IMR-90 (cell line): ENCODE measurements around the gene TMEM114. TPM values are rescaled to one million over a fixed set of nuclear protein-coding genes. Genes with fewer than 3 reads are reported as not detected.

Experiments
- ATAC-seq: fragments of 200-7000 bp; cut with Tn5 transposase; 2 replicates; pipeline ENCODE4 v1.9.1; 2020; ENCODE audit warnings: low read depth, mild to moderate bottlenecking, moderate library complexity
- BruUV-seq: library from RNA; stranded (reverse); fragments of 400-500 nt; replicated peaks from 2 replicates; lab custom pipeline; 2021; lab: Mats Ljungman, UMichigan
- CTCF ChIA-PET: fragments of 300-600 bp; formaldehyde crosslinking; extraction: SDS; loops from one replicate; lab custom pipeline; 2021; ENCODE audit warnings: antibody characterized with exemption; lab: Yijun Ruan, JAX
- POLR2A ChIA-PET: fragments of 300-600 bp; sonication (Branson Sonifier 250); formaldehyde crosslinking; loops from one replicate; lab custom pipeline; 2022; ENCODE audit warnings: antibody characterized with exemption; ENCODE audit not compliant: unreplicated experiment; lab: Charles Lee
- DNase-seq: peaks from one replicate; pipeline ENCODE4 v3.0.0; 2013
- H2AFZ ChIP-seq: replicated peaks from 2 replicates; pipeline ENCODE3; 2013; ENCODE audit warnings: low read length, mild to moderate bottlenecking; ENCODE audit not compliant: poor library complexity
- H2AK5ac ChIP-seq: 2 replicates; pipeline ENCODE4 v1.6.1; 2013; ENCODE audit warnings: low read depth, low read length, inconsistent platforms
- H2AK9ac ChIP-seq: replicated peaks from 2 replicates; pipeline ENCODE3; 2013; ENCODE audit warnings: mild to moderate bottlenecking, low read depth, low read length, moderate library complexity; ENCODE audit not compliant: poor library complexity
- H2BK120ac ChIP-seq: 2 replicates; pipeline ENCODE4 v1.6.1; 2013; ENCODE audit warnings: low read depth, low read length, inconsistent platforms
- H2BK15ac ChIP-seq: 3 replicates; pipeline ENCODE4 v1.6.1; 2013; ENCODE audit warnings: low read depth, low read length, inconsistent platforms
- H2BK20ac ChIP-seq: 2 replicates; pipeline ENCODE4 v1.6.1; 2013; ENCODE audit warnings: low read depth, mild to moderate bottlenecking, inconsistent platforms, low read length, moderate library complexity
- H2BK5ac ChIP-seq: 2 replicates; pipeline ENCODE4 v1.6.1; 2013; ENCODE audit warnings: mild to moderate bottlenecking, low read depth, low read length, inconsistent platforms; ENCODE audit not compliant: poor library complexity, severe bottlenecking
- H3K14ac ChIP-seq: replicated peaks from 2 replicates; pipeline ENCODE4 v1.6.1; 2013; ENCODE audit warnings: low read depth, low read length, inconsistent platforms
- H3K18ac ChIP-seq: 2 replicates; pipeline ENCODE4 v1.6.1; 2013; ENCODE audit warnings: low read depth, low read length, control low read depth
- H3K23ac ChIP-seq: 2 replicates; pipeline ENCODE4 v1.6.1; 2013; ENCODE audit warnings: low read depth, low read length, inconsistent platforms
- H3K27ac ChIP-seq: 2 replicates; pipeline ENCODE4 v1.5.1; 2013; ENCODE audit warnings: mild to moderate bottlenecking, control low read depth, low read length; ENCODE audit not compliant: insufficient read depth
- H3K27me3 ChIP-seq: 2 replicates; pipeline ENCODE4 v1.6.1; 2013; ENCODE audit warnings: low read length; ENCODE audit not compliant: control insufficient read depth, insufficient read depth
- H3K36me3 ChIP-seq: 2 replicates; pipeline ENCODE4 v1.6.1; 2013; ENCODE audit warnings: low read length, mixed read lengths; ENCODE audit not compliant: control insufficient read depth, insufficient read depth
- H3K4ac ChIP-seq: 2 replicates; pipeline ENCODE4 v1.6.1; 2013; ENCODE audit warnings: low read depth, low read length, inconsistent platforms
- H3K4me1 ChIP-seq: 2 replicates; pipeline ENCODE4 v1.6.1; 2013; ENCODE audit warnings: low read length, mixed read lengths; ENCODE audit not compliant: control insufficient read depth, insufficient read depth
- H3K4me2 ChIP-seq: 2 replicates; pipeline ENCODE4 v1.6.1; 2013; ENCODE audit warnings: low read depth, mild to moderate bottlenecking, control low read depth, low read length, moderate library complexity
- H3K4me3 ChIP-seq: 2 replicates; pipeline ENCODE4 v1.5.1; 2013; ENCODE audit warnings: low read depth, mild to moderate bottlenecking, control low read depth, low read length, moderate library complexity; ENCODE audit not compliant: insufficient read depth
- H3K56ac ChIP-seq: 2 replicates; pipeline ENCODE4 v1.6.1; 2013; ENCODE audit warnings: low read length, inconsistent platforms; ENCODE audit not compliant: insufficient read depth; ENCODE audit errors: extremely low read depth
- H3K79me1 ChIP-seq, 2 experiments: 2 replicates each; pipeline ENCODE4 v1.6.1; 2013; ENCODE audit warnings: low read length in 2 of 2, inconsistent platforms in 1 of 2, low read depth in 1 of 2
- H3K9ac ChIP-seq: 2 replicates; pipeline ENCODE4 v1.6.1; 2013; ENCODE audit warnings: low read depth, low read length, control low read depth
- H3K9me1 ChIP-seq: 2 replicates; pipeline ENCODE4 v1.6.1; 2013; ENCODE audit warnings: low read length, inconsistent platforms; ENCODE audit not compliant: insufficient read depth
- H3K9me3 ChIP-seq: 2 replicates; pipeline ENCODE4 v1.6.1; 2013; ENCODE audit warnings: low read length; ENCODE audit not compliant: control insufficient read depth, insufficient read depth
- H4K20me1 ChIP-seq: 2 replicates; pipeline ENCODE4 v1.6.1; 2013; ENCODE audit warnings: low read length, inconsistent platforms; ENCODE audit not compliant: insufficient read depth
- H4K5ac ChIP-seq: 2 replicates; pipeline ENCODE4 v1.6.1; 2013; ENCODE audit warnings: mild to moderate bottlenecking, low read depth, low read length, control low read depth
- H4K8ac ChIP-seq, 2 experiments: 2 replicates each; pipeline ENCODE4 v1.6.1; 2013; ENCODE audit warnings: low read depth in 2 of 2, low read length in 2 of 2, control low read depth in 1 of 2, inconsistent platforms in 1 of 2
- H4K91ac ChIP-seq: 2 replicates; pipeline ENCODE4 v1.6.1; 2013; ENCODE audit warnings: low read depth, low read length, inconsistent platforms; ENCODE audit not compliant: insufficient read depth
- BHLHE40 ChIP-seq: fragments of 150-350 bp; IDR thresholded peaks from 2 replicates; pipeline ENCODE4 v1.6.1; 2016; ENCODE audit warnings: mild to moderate bottlenecking, low read depth, low read length
- CEBPB ChIP-seq: IDR thresholded peaks from 2 replicates; pipeline ENCODE4 v1.6.1; 2012; ENCODE audit warnings: low read depth, low read length, improper control_type of control experiment
- CHD1 ChIP-seq: IDR thresholded peaks from 2 replicates; pipeline ENCODE4 v1.6.1; 2012; ENCODE audit warnings: low read depth, low read length, improper control_type of control experiment
- CTCF ChIP-seq: conservative IDR thresholded peaks from 2 replicates; pipeline ENCODE4 v1.5.1; 2012; ENCODE audit warnings: mild to moderate bottlenecking, low read depth, low read length, improper control_type of control experiment
- ELK1 ChIP-seq: fragments of 150-350 bp; IDR thresholded peaks from 2 replicates; pipeline ENCODE4 v1.6.1; 2016; ENCODE audit warnings: low read depth, mild to moderate bottlenecking, low read length, moderate library complexity, borderline replicate concordance
- FOS ChIP-seq: fragments of 150-350 bp; IDR thresholded peaks from 2 replicates; pipeline ENCODE4 v1.6.1; 2016; ENCODE audit warnings: low read depth, low read length
- MAFK ChIP-seq: IDR thresholded peaks from 2 replicates; pipeline ENCODE4 v1.6.1; 2012; ENCODE audit warnings: low read depth, low read length, improper control_type of control experiment
- MAZ ChIP-seq: IDR thresholded peaks from 2 replicates; pipeline ENCODE4 v1.6.1; 2012; ENCODE audit warnings: low read depth, mild to moderate bottlenecking, low read length, improper control_type of control experiment, moderate library complexity, borderline replicate concordance
- MXI1 ChIP-seq: IDR thresholded peaks from 2 replicates; pipeline ENCODE4 v1.6.1; 2012; ENCODE audit warnings: low read depth, mild to moderate bottlenecking, low read length, moderate library complexity, borderline replicate concordance
- NFE2L2 ChIP-seq: fragments of 150-350 bp; IDR thresholded peaks from 2 replicates; pipeline ENCODE4 v1.6.1; 2016; ENCODE audit warnings: low read depth, mild to moderate bottlenecking, low read length
- POLR2A ChIP-seq: IDR thresholded peaks from 2 replicates; pipeline ENCODE4 v1.6.1; 2012; ENCODE audit warnings: mild to moderate bottlenecking, low read depth, low read length
- RAD21 ChIP-seq: IDR thresholded peaks from 2 replicates; pipeline ENCODE4 v1.6.1; 2012; ENCODE audit warnings: low read length, improper control_type of control experiment
- RCOR1 ChIP-seq: IDR thresholded peaks from 2 replicates; pipeline ENCODE4 v1.6.1; 2012; ENCODE audit warnings: mild to moderate bottlenecking, low read length, improper control_type of control experiment; ENCODE audit not compliant: insufficient replicate concordance
- RFX5 ChIP-seq: IDR thresholded peaks from 2 replicates; pipeline ENCODE4 v1.8.0; 2012; ENCODE audit warnings: low read depth, mild to moderate bottlenecking, low read length, moderate library complexity
- SMC3 ChIP-seq: fragments of 150-350 bp; IDR thresholded peaks from 2 replicates; pipeline ENCODE4 v1.6.1; 2016; ENCODE audit warnings: low read depth, mild to moderate bottlenecking, antibody characterized with exemption, low read length, moderate library complexity
- USF2 ChIP-seq: fragments of 150-350 bp; IDR thresholded peaks from 2 replicates; pipeline ENCODE4 v1.6.1; 2017; ENCODE audit warnings: mild to moderate bottlenecking, antibody characterized with exemption, low read length, low read depth
- WGBS, 2 experiments: methylation state at CpG; one replicate each; pipeline versions ENCODE4 v1.1.5 to v1.1.7; 2013; ENCODE audit warnings: missing lambda C conversion rate in 2 of 2; ENCODE audit not compliant: insufficient read length in 1 of 2; ENCODE audit errors: extremely low coverage in 2 of 2; 5-methylcytosine and 5-hydroxymethylcytosine counted together
- dilution Hi-C: fragments of 300-500 bp; cut with HindIII; formaldehyde crosslinking; loops from one replicate; pipeline ENCODE4 v1.14.3; 2018; ENCODE audit warnings: low sequenced_read_pairs; ENCODE audit not compliant: unreplicated experiment
- in situ Hi-C: fragments of 300-500 bp; cut with MboI; formaldehyde crosslinking; loops from 3 replicates; pipeline ENCODE4 v1.14.3; 2019; ENCODE audit warnings: low sequenced_read_pairs, inconsistent platforms, mixed read lengths
- intact Hi-C: fragments of 100-400 bp; cut with micrococcal nuclease; formaldehyde crosslinking; loops from 2 replicates; pipeline ENCODE4 v1.10.0; 2022
- polyA plus RNA-seq, 3 experiments: library from polyadenylated mRNA; depleted of rRNA; stranded (reverse); fragments of >200 nt; gene quantifications; 2 replicates each; pipeline ENCODE4 v1.2.3, GENCODE V29; 2012; ENCODE audit warnings: low replicate concordance in 1 of 3
- total RNA-seq: library from RNA; depleted of rRNA; stranded (reverse); fragments of >200 nt; gene quantifications from 2 replicates; pipeline ENCODE4 v1.2.3, GENCODE V29; 2012

The TMEM114 gene
- total and polyA plus RNA-seq, 2 of the 4 experiments (the other 2 are of a cell fraction) = not detected

GRCh38 chr16:8611886-8612600 is 21.7 kb upstream of the TMEM114 start:
- Histone ChIP-seq H4K20me1 (no peaks in the 10 kb centered on the region), H3K23ac (no peak overlapping the region), H3K14ac (no peak overlapping the region), H4K5ac (no peak overlapping the region), H4K8ac (no peak overlapping the region), H3K27me3 (peaks cover 4% of the 10 kb centered on the region), H2BK5ac (no peak overlapping the region), H3K36me3 (no peaks in the 10 kb centered on the region), H3K79me1 (no peaks in the 10 kb centered on the region), H3K18ac (no peak overlapping the region), H4K91ac (no peak overlapping the region), H2BK15ac (no peak overlapping the region), H3K4me1 (no peaks in the 10 kb centered on the region; the same call in 1 of the 2 replicates), H3K9me1 (no peaks in the 10 kb centered on the region), H3K9me3 (no peaks in the 10 kb centered on the region), H3K56ac (no peak overlapping the region), H2AK9ac (no peak overlapping the region), H3K27ac (no peak overlapping the region), H3K4me3 (no peak overlapping the region), H2BK20ac (no peak overlapping the region), H2AK5ac (no peak overlapping the region), H3K4me2 (no peak overlapping the region), H3K9ac (no peak overlapping the region), H2AFZ (no peak overlapping the region), H3K4ac (no peak overlapping the region), H2BK120ac (no peak overlapping the region)
- ChIA-PET POLR2A (no interaction called here), CTCF (no interaction called here)
- DNase-seq = peak; percentile 19
- peak; percentile 65 for ATAC-seq
- intact Hi-C loops = no loop called here
- in situ Hi-C loops = no loop called here
- dilution Hi-C loops = no loop called here
- no CpG with 5 or more reads among the region's 1 CpG for WGBS, 2 experiments
- no TSS peak for BruUV-seq
- TF ChIP-seq SMC3 (no peak), RAD21 (no peak), FOS (no peak), MXI1 (no peak), MAZ (no peak), RCOR1 (no peak), POLR2A (no peak), CEBPB (no peak), RFX5 (no peak), CTCF (no peak), ELK1 (no peak), NFE2L2 (no peak), MAFK (no peak), CHD1 (no peak), USF2 (no peak), BHLHE40 (no peak)
